ENCODE data around the gene CPNE6.

CPNE6 gene

GRCh38 chr14:24079491-24080141 is 8.3 kb downstream of the CPNE6 start:
- Histone ChIP-seq H3K9ac (ENCODE audit: low read length in 2 of 2) (no peak overlapping the region), H3K36me3 (ENCODE audit: control insufficient read depth in 2 of 2, insufficient read depth in 2 of 2, low read length in 2 of 2) (no peaks in the 10 kb centered on the region), H3K27ac (ENCODE audit: low read length) (no peak overlapping the region), H3K27me3 (ENCODE audit: control insufficient read depth in 1 of 2, insufficient read depth in 2 of 2, low read length in 2 of 2) (peaks cover under 1 to 3% of the 10 kb centered on the region in 2 donors), H3K9me3 (ENCODE audit: control insufficient read depth in 2 of 2, low read length in 2 of 2) (no peaks in the 10 kb centered on the region), H3K4me3 (ENCODE audit: low read length in 2 of 2) (no peak overlapping the region), H3K4me1 (ENCODE audit: control insufficient read depth, insufficient read depth, low read length) (peaks cover 10% of the 10 kb centered on the region)

DNA sequence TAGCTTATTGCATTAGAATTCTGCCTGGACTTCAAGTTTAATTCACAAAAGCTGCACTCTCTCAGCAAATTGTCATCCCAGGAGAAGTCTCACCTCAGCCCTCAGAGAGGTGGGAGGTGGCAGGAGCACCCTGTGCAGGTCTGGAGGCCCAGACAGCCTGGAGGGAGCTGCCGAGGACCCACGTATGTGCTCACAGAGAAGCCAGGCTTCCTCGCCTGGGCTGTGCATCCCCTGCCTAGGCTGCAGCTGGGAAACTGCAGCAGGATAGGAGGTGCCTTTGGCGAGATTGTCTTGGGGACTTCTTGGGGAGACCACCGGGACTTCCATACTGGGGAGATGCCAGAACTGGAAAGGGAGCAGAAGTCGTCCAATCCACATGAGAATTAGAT is 8.8 kb downstream of the CPNE6 start:
- Histone ChIP-seq H3K4me3 (ENCODE audit: low read length in 2 of 2) (no peak overlapping the region), H3K36me3 (ENCODE audit: control insufficient read depth in 2 of 2, insufficient read depth in 2 of 2, low read length in 2 of 2) (no peaks in the 10 kb centered on the region), H3K9ac (ENCODE audit: low read length in 2 of 2) (no peak overlapping the region), H3K27ac (ENCODE audit: low read length) (no peak overlapping the region), H3K27me3 (ENCODE audit: control insufficient read depth in 1 of 2, insufficient read depth in 2 of 2, low read length in 2 of 2) (peaks cover 0 to 3% of the 10 kb centered on the region in 2 donors), H3K9me3 (ENCODE audit: control insufficient read depth in 2 of 2, low read length in 2 of 2) (no peaks in the 10 kb centered on the region), H3K4me1 (ENCODE audit: control insufficient read depth, insufficient read depth, low read length) (peaks cover 10% of the 10 kb centered on the region)

GRCh38 chr14:24080888-24081738 is 9.8 kb downstream of the CPNE6 start:
- H3K27me3 ChIP-seq (ENCODE audit: control insufficient read depth in 1 of 2, insufficient read depth in 2 of 2, low read length in 2 of 2) = peaks cover 0 to 3% of the 10 kb centered on the region in 2 donors

GRCh38 chr14:24081739-24082211 is 10.4 kb downstream of the CPNE6 start:
- H3K4me1 ChIP-seq (ENCODE audit: control insufficient read depth, insufficient read depth, low read length) = peaks cover 10% of the 10 kb centered on the region
- peaks cover 0 to 3% of the 10 kb centered on the region in 2 donors for H3K27me3 ChIP-seq (ENCODE audit: control insufficient read depth in 1 of 2, insufficient read depth in 2 of 2, low read length in 2 of 2)
- no peaks in the 10 kb centered on the region for H3K9me3 ChIP-seq (ENCODE audit: control insufficient read depth in 2 of 2, low read length in 2 of 2)
- peak overlapping the region in 1 of 2 donors; percentile 77 for H3K4me3 ChIP-seq (ENCODE audit: low read length in 2 of 2)
- no peak overlapping the region for H3K9ac ChIP-seq (ENCODE audit: low read length in 2 of 2)
- no peak overlapping the region for H3K27ac ChIP-seq (ENCODE audit: low read length)
- no peaks in the 10 kb centered on the region for H3K36me3 ChIP-seq (ENCODE audit: control insufficient read depth in 2 of 2, insufficient read depth in 2 of 2, low read length in 2 of 2)

More at GRCh38 chr14:24080888-24081738, 9.8 kb downstream of the CPNE6 start:
- peak overlapping the region; percentile 66 to 77 for H3K4me3 ChIP-seq (ENCODE audit: low read length in 2 of 2)
- H3K36me3 ChIP-seq (ENCODE audit: control insufficient read depth in 2 of 2, insufficient read depth in 2 of 2, low read length in 2 of 2) = no peaks in the 10 kb centered on the region
- peak overlapping the region; percentile 28 to 36 for H3K9ac ChIP-seq (ENCODE audit: low read length in 2 of 2)
- H3K4me1 ChIP-seq (ENCODE audit: control insufficient read depth, insufficient read depth, low read length) = peaks cover 10% of the 10 kb centered on the region
- no peak overlapping the region for H3K27ac ChIP-seq (ENCODE audit: low read length)
- no peaks in the 10 kb centered on the region for H3K9me3 ChIP-seq (ENCODE audit: control insufficient read depth in 2 of 2, low read length in 2 of 2)

DNA sequence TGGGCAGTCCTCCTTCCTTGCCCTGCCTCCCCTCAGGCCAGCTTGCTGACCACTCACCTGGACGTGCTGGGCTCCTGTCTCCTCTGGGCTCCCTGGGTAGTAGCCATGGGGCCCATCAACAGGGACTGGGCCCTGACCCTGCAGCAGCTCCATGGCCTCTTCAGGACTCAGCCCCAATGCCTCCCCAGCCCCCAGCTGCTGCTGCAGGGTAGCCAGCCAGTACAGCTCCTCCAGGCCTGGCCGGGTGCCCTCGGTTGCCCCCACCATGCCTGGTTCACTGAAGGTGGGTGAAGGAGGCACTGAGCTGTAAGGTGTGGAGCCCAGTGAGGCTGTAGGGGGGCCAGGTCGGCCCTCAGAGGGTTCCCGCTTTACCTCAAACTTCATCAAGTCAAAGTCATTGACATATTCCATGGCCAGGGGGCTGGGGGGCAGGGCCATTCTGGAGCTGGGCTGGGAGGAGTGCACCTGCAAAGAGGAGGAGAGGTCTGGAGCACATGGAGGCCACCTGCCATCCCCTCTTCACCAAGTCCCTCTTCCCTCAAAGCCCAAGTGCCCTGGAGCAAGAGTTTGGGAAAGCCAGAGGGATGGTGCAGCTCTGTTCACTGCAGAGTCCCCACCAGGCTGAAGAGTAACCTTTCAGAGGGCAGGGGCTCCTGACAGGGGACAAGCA is 11.2 kb downstream of the CPNE6 start:
- no peak overlapping the region for H3K27ac ChIP-seq (ENCODE audit: low read length)
- no peaks in the 10 kb centered on the region for H3K36me3 ChIP-seq (ENCODE audit: control insufficient read depth in 2 of 2, insufficient read depth in 2 of 2, low read length in 2 of 2)
- H3K27me3 ChIP-seq (ENCODE audit: control insufficient read depth in 1 of 2, insufficient read depth in 2 of 2, low read length in 2 of 2) = peaks cover 0 to 3% of the 10 kb centered on the region in 2 donors
- H3K9ac ChIP-seq (ENCODE audit: low read length in 2 of 2) = no peak overlapping the region
- no peak overlapping the region for H3K4me3 ChIP-seq (ENCODE audit: low read length in 2 of 2)
- H3K4me1 ChIP-seq (ENCODE audit: control insufficient read depth, insufficient read depth, low read length) = peaks cover 10% of the 10 kb centered on the region
- H3K9me3 ChIP-seq (ENCODE audit: control insufficient read depth in 2 of 2, low read length in 2 of 2) = no peaks in the 10 kb centered on the region

DNA sequence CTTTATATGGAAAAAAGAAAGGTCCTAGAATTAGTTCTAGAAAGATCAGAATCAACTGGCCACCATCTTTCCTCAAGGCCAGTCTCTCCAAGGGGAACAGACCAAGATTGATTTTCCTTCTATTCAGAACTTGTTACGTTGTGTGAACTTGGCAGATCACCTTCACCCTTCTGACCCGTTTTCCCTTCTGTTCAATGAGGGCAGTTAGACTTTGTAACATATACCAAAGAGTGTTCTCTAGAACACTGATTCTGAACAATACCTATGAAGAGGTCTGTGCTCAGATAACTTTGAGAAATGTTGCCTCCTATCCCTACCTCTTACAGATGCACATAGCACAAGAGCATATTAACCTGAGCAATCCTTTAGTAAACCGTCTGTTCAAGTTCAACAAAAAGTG is 12.1 kb downstream of the CPNE6 start:
- no peak overlapping the region for H3K27ac ChIP-seq (ENCODE audit: low read length)
- no peaks in the 10 kb centered on the region for H3K36me3 ChIP-seq (ENCODE audit: control insufficient read depth in 2 of 2, insufficient read depth in 2 of 2, low read length in 2 of 2)
- H3K4me3 ChIP-seq (ENCODE audit: low read length in 2 of 2) = no peak overlapping the region
- H3K4me1 ChIP-seq (ENCODE audit: control insufficient read depth, insufficient read depth, low read length) = peaks cover 10% of the 10 kb centered on the region
- H3K27me3 ChIP-seq (ENCODE audit: control insufficient read depth in 1 of 2, insufficient read depth in 2 of 2, low read length in 2 of 2) = peaks cover 0 to 3% of the 10 kb centered on the region in 2 donors
- H3K9me3 ChIP-seq (ENCODE audit: control insufficient read depth in 2 of 2, low read length in 2 of 2) = no peaks in the 10 kb centered on the region
- H3K9ac ChIP-seq (ENCODE audit: low read length in 2 of 2) = no peak overlapping the region

DNA sequence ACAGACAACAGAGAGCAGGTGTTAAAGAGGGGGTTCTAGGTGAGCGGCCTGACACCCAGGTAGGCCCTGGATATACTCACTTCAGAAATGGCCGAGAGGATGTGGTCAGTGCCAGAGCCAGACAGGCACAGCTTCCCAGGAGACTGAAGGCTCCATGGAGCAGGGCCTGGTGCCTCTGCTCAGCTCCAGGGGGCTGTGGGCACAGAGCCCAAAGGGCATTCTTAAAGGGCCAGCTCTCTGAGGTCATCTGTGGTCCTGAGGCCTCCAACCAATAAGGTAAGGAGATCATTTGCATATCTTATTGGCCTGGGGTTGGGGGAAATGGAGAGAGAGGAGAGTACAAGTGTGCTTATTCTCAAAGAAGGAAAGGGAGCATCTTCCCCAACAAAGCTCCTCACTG is 13.1 kb downstream of the CPNE6 start:
- Histone ChIP-seq H3K27ac (ENCODE audit: low read length) (no peak overlapping the region), H3K4me1 (ENCODE audit: control insufficient read depth, insufficient read depth, low read length) (peaks cover 10% of the 10 kb centered on the region), H3K4me3 (ENCODE audit: low read length in 2 of 2) (no peak overlapping the region), H3K9me3 (ENCODE audit: control insufficient read depth in 2 of 2, low read length in 2 of 2) (no peaks in the 10 kb centered on the region), H3K36me3 (ENCODE audit: control insufficient read depth in 2 of 2, insufficient read depth in 2 of 2, low read length in 2 of 2) (no peaks in the 10 kb centered on the region), H3K9ac (ENCODE audit: low read length in 2 of 2) (no peak overlapping the region), H3K27me3 (ENCODE audit: control insufficient read depth in 1 of 2, insufficient read depth in 2 of 2, low read length in 2 of 2) (peaks cover 0 to 3% of the 10 kb centered on the region in 2 donors)

GRCh38 chr14:24085215-24085614 is 13.9 kb downstream of the CPNE6 start:
- Histone ChIP-seq H3K4me1 (ENCODE audit: control insufficient read depth, insufficient read depth, low read length) (peaks cover 10% of the 10 kb centered on the region), H3K4me3 (ENCODE audit: low read length in 2 of 2) (no peak overlapping the region), H3K27me3 (ENCODE audit: control insufficient read depth in 1 of 2, insufficient read depth in 2 of 2, low read length in 2 of 2) (peaks cover 0 to 3% of the 10 kb centered on the region in 2 donors), H3K9ac (ENCODE audit: low read length in 2 of 2) (no peak overlapping the region), H3K36me3 (ENCODE audit: control insufficient read depth in 2 of 2, insufficient read depth in 2 of 2, low read length in 2 of 2) (no peaks in the 10 kb centered on the region), H3K9me3 (ENCODE audit: control insufficient read depth in 2 of 2, low read length in 2 of 2) (no peaks in the 10 kb centered on the region), H3K27ac (ENCODE audit: low read length) (no peak overlapping the region)

DNA sequence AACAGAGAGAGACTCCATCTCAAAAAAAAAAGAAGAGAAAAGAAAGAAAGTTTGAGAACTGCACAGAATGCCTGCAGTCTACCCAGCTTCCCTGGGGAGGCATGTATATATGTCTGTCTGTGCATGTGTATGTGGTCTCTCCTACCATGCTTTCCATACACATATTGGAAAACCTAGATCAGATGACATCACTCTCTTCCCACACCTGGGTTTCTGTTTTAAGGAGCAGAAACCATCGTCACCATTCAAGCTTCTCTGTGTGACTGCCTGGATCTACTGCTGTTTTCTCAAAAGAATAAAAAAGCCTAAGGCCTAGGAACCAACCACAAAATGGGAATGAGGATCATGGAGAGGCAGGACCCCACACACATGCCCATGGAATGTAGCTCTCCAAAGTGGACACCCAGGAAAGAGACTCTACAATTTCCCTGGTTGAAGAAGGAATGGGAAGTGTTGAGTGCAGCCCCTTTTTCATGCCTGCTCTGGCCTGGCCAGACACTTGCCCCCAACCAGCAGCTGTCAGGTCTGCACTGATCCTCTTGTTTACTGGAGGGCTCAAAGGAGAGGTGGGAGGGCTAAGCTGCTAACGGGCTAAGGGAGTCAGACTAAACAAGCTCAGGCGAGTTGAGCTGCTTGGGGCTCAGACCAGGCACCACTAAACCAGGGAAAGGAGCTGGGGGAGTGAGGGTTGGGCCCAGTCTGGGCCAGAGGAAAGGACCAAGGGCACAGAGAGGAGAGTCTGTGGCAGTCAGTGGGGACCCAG is 15.0 kb downstream of the CPNE6 start:
- H3K4me1 ChIP-seq (ENCODE audit: control insufficient read depth, insufficient read depth, low read length) = peaks cover 5% of the 10 kb centered on the region
- no peak overlapping the region for H3K4me3 ChIP-seq (ENCODE audit: low read length in 2 of 2)
- peaks cover 0 to 3% of the 10 kb centered on the region in 2 donors for H3K27me3 ChIP-seq (ENCODE audit: control insufficient read depth in 1 of 2, insufficient read depth in 2 of 2, low read length in 2 of 2)
- H3K36me3 ChIP-seq (ENCODE audit: control insufficient read depth in 2 of 2, insufficient read depth in 2 of 2, low read length in 2 of 2) = no peaks in the 10 kb centered on the region
- H3K9ac ChIP-seq (ENCODE audit: low read length in 2 of 2) = no peak overlapping the region
- H3K27ac ChIP-seq (ENCODE audit: low read length) = no peak overlapping the region
- no peaks in the 10 kb centered on the region for H3K9me3 ChIP-seq (ENCODE audit: control insufficient read depth in 2 of 2, low read length in 2 of 2)

GRCh38 chr14:24087004-24087403 is 15.6 kb downstream of the CPNE6 start:
- H3K9me3 ChIP-seq (ENCODE audit: control insufficient read depth in 2 of 2, low read length in 2 of 2) = no peaks in the 10 kb centered on the region
- no peak overlapping the region for H3K27ac ChIP-seq (ENCODE audit: low read length)
- no peaks in the 10 kb centered on the region for H3K27me3 ChIP-seq (ENCODE audit: control insufficient read depth in 1 of 2, insufficient read depth in 2 of 2, low read length in 2 of 2)
- H3K9ac ChIP-seq (ENCODE audit: low read length in 2 of 2) = no peak overlapping the region
- H3K4me3 ChIP-seq (ENCODE audit: low read length in 2 of 2) = no peak overlapping the region
- no peaks in the 10 kb centered on the region for H3K4me1 ChIP-seq (ENCODE audit: control insufficient read depth, insufficient read depth, low read length)
- no peaks in the 10 kb centered on the region for H3K36me3 ChIP-seq (ENCODE audit: control insufficient read depth in 2 of 2, insufficient read depth in 2 of 2, low read length in 2 of 2)
